GM19328 (cell line): ENCODE data around the gene MTHFS.

Experiments
- ATAC-seq: cut with Tn5 transposase; IDR thresholded peaks from one replicate; pipeline ENCODE4 v1.9.1; 2021; ENCODE audit warnings: mild to moderate bottlenecking, moderate library complexity; ENCODE audit not compliant: unreplicated experiment

Gene MTHFS

DNA sequence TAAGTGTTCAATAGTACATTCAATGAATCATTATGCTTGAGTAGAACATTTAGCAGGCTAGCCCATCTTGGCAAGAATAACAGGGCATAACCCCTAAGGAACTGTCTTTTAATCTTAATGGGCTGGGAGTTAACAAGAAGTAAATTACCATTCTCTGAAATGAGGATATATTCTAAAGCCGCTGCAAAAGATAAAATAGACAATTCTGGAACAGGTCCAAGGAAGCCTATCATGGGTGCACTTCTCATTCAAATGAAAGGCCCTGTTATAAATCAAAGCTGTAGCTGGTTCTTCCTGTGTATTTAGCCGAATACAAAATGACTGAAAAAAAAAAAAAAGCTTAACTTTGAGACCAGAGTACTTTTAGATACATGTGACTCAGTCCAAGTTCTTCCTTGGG is 15.6 kb downstream of the MTHFS start:
- ATAC-seq: no peak

GRCh38 chr15:79878078-79878705 is 18.6 kb downstream of the MTHFS start:
- ATAC-seq: no peak

- ATAC-seq: no peak
Observed at GRCh38 chr15:79875213-79875612, 21.6 kb downstream of the MTHFS start.

GRCh38 chr15:79874242-79874641 is 22.6 kb downstream of the MTHFS start:
- no peak for ATAC-seq

DNA sequence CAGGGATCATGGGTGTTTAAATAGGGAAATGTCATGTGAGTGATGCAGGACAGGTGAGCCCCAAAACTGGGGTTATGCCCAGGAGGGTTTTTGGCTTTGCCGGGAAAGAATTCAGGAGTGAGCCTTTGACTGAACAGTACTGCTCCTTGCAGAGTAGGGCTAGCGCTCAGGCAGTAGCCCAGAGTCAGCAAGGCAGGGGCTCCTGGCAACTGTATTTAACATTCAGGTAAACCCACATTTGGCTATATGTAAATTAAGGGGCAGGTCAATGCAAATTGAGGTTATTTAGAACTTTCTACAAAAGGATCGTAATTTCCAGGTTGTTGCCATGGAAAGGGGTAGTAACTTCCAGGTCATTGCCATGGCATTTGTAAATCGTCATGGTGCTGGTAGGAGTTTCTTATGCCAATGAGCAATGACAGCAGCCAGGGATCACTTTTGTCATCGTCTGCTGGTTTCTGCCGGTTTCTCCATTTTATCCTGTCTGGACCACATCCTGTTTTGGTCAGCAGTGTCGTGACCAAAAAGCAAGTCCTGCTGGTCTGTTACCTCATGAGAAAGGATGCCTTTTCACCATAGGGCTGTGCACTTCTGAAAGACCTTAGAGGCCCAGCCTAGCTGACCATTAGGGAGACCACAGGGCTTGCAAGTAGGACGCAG is 24.3 kb downstream of the MTHFS start:
- ATAC-seq: no peak

- ATAC-seq: no peak
Observed at GRCh38 chr15:79868554-79868953, 28.3 kb downstream of the MTHFS start.

DNA sequence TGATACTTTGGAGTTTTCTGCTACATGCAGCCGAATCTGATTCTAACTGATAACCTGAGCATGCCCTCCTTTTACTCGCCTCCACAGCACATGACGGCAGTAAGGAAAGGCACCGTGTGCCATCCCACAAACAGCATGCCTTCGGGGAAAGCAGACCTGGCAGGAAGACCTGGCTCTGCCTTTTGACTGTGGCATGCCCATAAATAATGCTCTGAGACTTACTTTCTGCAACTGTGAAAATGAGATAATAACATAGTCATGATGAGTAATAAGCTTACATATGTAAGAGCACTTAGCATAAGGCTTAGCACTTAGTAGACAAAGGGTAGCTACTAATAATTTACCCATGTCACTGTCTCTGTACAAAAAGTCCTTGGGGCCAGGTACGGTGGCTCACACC is 32.9 kb downstream of the MTHFS start:
- ATAC-seq: no peak

DNA sequence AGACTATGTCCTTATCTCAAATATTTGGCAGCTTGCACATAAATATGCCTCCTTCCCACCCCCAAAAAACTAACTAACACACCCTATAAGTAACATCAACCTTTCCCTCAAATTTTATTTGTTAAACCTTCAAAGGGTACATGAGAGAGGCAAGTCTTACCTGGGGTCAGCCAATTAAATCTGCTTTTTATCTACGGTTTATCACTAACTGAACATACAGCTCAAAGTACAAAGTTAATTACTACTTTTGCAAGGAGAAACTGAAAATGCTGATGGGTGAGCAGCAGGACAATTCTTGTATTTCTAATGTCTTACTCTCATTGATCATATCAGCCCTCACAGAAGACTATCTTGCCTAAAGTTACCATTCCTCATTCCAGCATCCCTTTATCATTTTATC is 34.6 kb downstream of the MTHFS start:
- ATAC-seq: no peak

GRCh38 chr15:79860661-79861060 is 36.2 kb downstream of the MTHFS start:
- ATAC-seq: no peak

- ATAC-seq: no peak
Observed at GRCh38 chr15:79858469-79858868, 38.3 kb downstream of the MTHFS start.

DNA sequence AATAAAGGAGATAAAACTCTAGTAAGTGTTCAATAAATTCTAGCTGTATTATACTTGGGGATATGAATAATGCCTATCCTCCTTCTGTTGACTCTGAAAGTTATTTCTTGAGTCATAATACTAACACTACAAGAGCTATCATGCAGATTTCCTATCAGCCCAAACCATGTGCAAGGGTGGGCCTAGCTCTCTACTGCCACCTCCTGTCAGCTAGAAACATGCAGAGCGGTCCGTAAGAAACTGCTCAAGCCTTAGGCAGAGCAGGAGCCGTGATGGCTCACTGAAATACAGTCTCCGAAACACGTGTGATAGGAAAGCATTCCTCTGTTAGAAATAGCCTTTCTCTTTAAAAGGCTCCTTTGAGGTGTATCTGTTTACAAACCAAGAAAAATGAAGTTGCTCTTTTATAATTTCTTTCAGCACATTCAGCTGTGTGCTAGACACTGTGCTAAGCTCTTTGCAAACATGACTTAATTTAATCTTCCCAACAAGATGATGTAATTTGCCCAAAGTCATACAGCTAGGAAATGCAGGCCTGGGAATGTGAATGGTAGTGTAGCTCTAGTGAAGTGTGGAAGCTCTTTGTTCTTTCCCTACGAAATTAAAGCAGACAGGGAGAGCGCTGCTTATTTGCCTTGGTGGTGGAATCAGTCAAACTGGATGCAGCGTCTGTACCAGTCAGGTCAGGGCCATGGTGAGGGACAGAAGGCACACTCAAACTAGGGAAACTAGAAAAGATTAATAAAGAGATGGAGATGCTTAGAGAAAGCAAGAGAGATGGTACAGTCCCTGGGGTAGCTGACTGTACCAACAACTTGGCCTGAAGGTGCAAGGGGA is 43.1 kb downstream of the MTHFS start:
- no peak for ATAC-seq

- no peak for ATAC-seq
Observed at GRCh38 chr15:79849789-79850188, 47.0 kb downstream of the MTHFS start.

DNA sequence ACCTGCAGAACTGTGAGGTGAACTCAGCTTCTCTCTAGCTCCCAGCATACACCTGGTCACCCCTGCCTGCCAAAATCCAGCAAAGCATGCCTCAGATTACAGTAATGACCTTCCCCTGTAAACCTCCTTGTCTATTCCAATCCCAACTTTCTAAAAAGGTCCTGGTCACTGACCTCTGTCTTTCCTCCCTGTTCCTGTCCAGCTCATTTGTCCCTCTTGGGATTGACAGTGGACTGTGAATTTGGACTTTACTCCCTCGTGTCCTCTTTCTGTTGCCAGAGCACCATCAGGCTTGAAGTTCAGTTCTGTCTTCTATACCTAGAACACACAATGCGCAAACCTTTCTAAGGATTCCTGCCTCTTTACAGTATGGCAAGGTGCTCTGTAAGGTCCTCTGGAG is 50.3 kb downstream of the MTHFS start:
- ATAC-seq: no peak

DNA sequence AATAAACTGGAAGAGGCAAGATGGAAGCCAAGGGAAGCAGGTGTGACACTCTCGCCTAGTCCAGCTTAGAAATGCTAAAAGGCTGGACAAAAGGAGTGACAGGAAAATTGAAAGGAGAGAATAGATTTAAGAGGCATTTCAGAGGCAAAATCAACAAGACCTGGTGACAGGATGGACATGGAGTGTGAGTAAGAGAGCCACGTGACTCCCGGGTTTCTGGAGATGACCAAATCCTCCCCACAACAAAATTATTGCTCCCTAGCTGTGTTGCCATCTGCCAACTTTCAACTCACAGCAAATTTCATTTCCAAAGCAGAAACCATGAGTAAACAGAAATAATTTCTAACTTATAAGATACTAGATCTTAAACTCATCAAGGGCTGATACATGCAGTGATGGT is 52.6 kb downstream of the MTHFS start:
- no peak for ATAC-seq

GRCh38 chr15:79837846-79838245 is 59.0 kb downstream of the MTHFS start:
- ATAC-seq: no peak

DNA sequence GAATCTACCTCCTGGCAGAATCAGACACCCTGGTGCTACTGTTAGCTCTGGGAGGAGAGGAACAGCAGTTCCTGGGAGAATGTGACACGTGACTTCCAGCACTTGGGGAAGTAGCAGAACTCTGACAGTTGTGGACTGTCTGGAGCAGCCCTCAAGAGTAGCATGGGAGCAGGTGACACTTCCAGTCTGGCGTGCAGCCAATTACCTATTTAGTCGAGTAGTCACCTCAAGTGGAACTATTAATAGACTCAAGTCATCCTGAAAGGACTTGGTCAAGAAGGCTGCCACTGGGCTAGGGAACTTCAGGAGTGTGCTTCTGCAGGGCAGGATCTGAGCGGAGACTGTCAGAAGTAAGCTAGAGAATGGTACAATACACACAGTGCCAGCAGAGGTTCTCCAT is 62.3 kb downstream of the MTHFS start:
- ATAC-seq: no peak

DNA sequence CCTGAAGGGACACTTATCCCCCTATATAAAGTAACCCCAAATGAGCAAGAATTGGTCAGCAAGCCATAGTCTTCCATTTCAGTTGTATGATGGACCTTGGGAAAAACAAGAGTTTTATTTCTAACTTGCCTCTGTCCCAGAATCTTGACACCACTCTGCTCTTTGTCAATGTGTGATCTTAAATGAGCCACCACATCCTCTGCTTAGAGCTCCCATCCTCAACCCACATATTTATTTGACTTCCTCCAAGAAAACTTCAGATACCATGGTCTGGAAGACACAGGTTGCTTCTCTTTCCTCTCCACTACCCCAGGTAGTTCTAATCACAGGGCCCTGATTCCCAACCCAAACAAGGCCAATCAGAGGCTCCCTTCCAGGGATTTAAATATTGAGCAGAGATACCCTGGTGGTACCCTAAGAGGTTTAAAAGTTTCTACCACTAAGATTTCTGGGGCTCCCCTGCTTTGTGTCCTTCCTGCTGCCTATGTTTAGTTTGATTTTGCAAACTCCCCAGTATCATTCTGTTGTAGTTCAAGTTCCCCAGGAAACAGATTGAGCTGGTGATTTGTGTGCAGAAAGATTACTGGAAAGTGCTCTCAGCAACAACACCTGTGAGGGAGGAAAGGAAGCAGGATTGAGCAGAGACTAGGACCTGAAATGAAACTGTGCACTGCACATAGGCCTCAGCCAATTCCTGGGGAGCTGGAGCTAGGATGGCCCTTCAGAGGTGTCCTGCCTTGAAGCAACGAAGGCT is 64.3 kb downstream of the MTHFS start:
- no peak for ATAC-seq

DNA sequence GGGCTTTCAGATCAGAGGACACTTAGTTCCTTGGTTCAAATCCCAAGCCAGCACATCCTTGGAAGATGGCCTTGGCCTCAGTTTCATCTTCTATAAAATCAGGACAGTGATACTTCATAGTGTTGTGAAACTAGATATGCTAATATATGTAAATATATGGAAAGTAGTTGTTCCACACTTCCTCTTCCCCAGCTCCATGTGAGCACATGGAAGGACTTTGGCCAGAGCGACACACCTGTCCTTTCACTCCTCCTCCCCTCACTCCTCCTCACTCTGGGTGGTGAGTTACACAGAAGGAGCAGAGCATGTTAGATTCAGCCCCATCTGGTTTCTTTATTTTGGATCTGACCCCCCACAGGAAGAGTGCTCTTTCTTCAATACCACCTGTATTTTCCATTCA is 65.2 kb downstream of the MTHFS start:
- ATAC-seq: no peak

- no peak for ATAC-seq
Observed at GRCh38 chr15:79829950-79830349, 66.9 kb downstream of the MTHFS start.

DNA sequence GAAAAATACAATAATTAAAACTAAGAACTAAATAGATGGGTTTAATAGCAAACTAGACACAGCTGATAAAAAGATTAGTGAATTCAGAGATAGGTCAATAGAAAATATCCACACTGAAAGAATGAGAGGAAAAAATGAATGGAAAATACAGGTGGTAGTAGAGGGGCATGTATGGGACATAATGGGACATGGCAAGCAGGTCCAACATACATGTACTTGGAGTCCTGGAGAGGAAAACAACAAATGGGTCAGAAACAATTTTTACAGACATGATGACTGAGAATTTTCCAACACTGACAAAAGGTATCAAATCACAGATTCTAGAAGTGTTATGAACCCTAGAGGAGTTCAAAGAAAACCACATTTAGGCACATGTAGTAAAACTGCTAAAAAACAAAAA is 68.4 kb downstream of the MTHFS start:
- ATAC-seq: no peak

DNA sequence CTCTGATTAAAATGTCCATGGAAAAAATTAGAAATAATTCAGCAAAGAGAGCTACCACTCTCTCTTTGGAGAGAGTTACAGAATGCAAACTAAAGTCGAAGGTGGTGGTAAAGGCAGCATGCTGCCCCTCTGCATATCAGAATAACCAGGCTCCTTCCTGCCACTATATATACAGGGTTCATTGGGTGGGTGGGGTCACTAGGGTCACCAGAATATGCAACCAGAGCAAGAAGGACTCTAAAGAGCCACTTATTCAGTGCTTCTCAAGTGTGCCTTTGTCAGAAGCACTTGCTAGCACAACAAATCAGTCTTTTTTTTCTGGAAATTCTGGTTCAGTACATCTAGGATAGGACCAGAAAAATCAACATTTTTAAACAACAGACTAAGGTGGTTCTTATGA is 70.0 kb downstream of the MTHFS start:
- no peak for ATAC-seq
